Endothelial cell of umbilical vein (primary cell): ENCODE data around the gene CNTFR. TPM values are rescaled to one million over a fixed set of nuclear protein-coding genes. Genes with fewer than 3 reads are reported as not detected.

Source experiments
- BruUV-seq: library from RNA; stranded (reverse); fragments of 400-500 nt; replicated peaks from 2 replicates; lab custom pipeline; 2021; lab: Mats Ljungman, UMichigan
- CTCF ChIA-PET: fragments of 300-600, 350-600 bp; sonication (Branson Sonifier 250); formaldehyde crosslinking; loops from one replicate; lab custom pipeline; 2021; ENCODE audit warnings: antibody characterized with exemption, inconsistent platforms; lab: Charles Lee
- POLR2A ChIA-PET: fragments of 300-600, 350-600 bp; sonication (Branson Sonifier 250); formaldehyde crosslinking; loops from one replicate; lab custom pipeline; 2021; ENCODE audit warnings: antibody characterized with exemption, inconsistent platforms; lab: Charles Lee
- DNase-seq: peaks from one replicate; pipeline ENCODE4 v3.0.0-alpha.2; 2011; ENCODE audit warnings: low read depth, low spot score
- FAIRE-seq: peaks from 2 replicates; lab custom pipeline; 2011; peaks lifted over from hg19 to GRCh38; lab: Jason Lieb, UNC
- H2AFZ ChIP-seq: 2 replicates; pipeline ENCODE4 v1.6.0; 2012; ENCODE audit warnings: low read depth, low read length, control low read depth, inconsistent platforms
- H3K27ac ChIP-seq: 2 replicates; pipeline ENCODE4 v1.5.1; 2011; ENCODE audit warnings: low read depth, mild to moderate bottlenecking, control low read depth, low read length, moderate library complexity; ENCODE audit not compliant: insufficient read depth
- H3K27me3 ChIP-seq, 2 experiments: 2 replicates each; pipeline versions ENCODE4 v1.6.0 to v1.6.1; 2011; ENCODE audit warnings: low read length in 2 of 2, mixed read lengths in 1 of 2; ENCODE audit not compliant: control insufficient read depth in 2 of 2, insufficient read depth in 2 of 2
- H3K36me3 ChIP-seq, 2 experiments: 2 replicates in 1 of 2; 3 replicates in 1 of 2; pipeline ENCODE4 v1.5.1; 2011; ENCODE audit warnings: low read length in 2 of 2, mild to moderate bottlenecking in 1 of 2, moderate library complexity in 1 of 2; ENCODE audit not compliant: control insufficient read depth in 2 of 2, insufficient read depth in 2 of 2; ENCODE audit errors: extremely low read depth in 1 of 2
- H3K4me1 ChIP-seq: 3 replicates; pipeline ENCODE4 v1.5.1; 2011; ENCODE audit warnings: mild to moderate bottlenecking, low read length; ENCODE audit not compliant: control insufficient read depth, insufficient read depth; ENCODE audit errors: extremely low read depth
- H3K4me2 ChIP-seq: 2 replicates; pipeline ENCODE4 v1.6.1; 2011; ENCODE audit warnings: low read length, control low read depth, mixed read lengths; ENCODE audit not compliant: insufficient read depth
- H3K4me3 ChIP-seq, 3 experiments: fragments of 200-600 bp in 1 of 3; sonication (generic), shearing (Covaris generic) in 1 of 3; replicated peaks in 1 of 3; 2 replicates each; pipeline ENCODE4 v1.5.1; 2011 to 2016; ENCODE audit warnings: control low read depth in 3 of 3, low read length in 3 of 3, mild to moderate bottlenecking in 2 of 3, inconsistent platforms in 1 of 3, low read depth in 1 of 3, moderate library complexity in 1 of 3; ENCODE audit not compliant: insufficient read depth in 1 of 3
- H3K79me2 ChIP-seq: 2 replicates; pipeline ENCODE4 v1.6.0; 2012; ENCODE audit warnings: low read length, inconsistent platforms; ENCODE audit not compliant: control insufficient read depth, insufficient read depth
- H3K9ac ChIP-seq: replicated peaks from 2 replicates; pipeline ENCODE3; 2011; ENCODE audit warnings: low read length, control low read depth; ENCODE audit not compliant: insufficient read depth; ENCODE audit errors: extremely low read depth
- H3K9me1 ChIP-seq: replicated peaks from 3 replicates; pipeline ENCODE4 v1.6.0; 2011; ENCODE audit warnings: mild to moderate bottlenecking, low read length; ENCODE audit not compliant: control insufficient read depth, insufficient read depth; ENCODE audit errors: extremely low read depth
- H3K9me3 ChIP-seq: replicated peaks from 2 replicates; pipeline ENCODE4 v1.5.1; 2012; ENCODE audit warnings: low read length, inconsistent platforms; ENCODE audit not compliant: control insufficient read depth, insufficient read depth
- H4K20me1 ChIP-seq: replicated peaks from 2 replicates; pipeline ENCODE3; 2011; ENCODE audit warnings: mild to moderate bottlenecking, low read length; ENCODE audit not compliant: control insufficient read depth, insufficient read depth; ENCODE audit errors: extremely low read depth
- FOS ChIP-seq: IDR thresholded peaks from 2 replicates; pipeline ENCODE4 v1.6.1; 2011; ENCODE audit warnings: mild to moderate bottlenecking, low read length, moderate library complexity, borderline replicate concordance; ENCODE audit not compliant: insufficient read depth
- MYC ChIP-seq: IDR thresholded peaks from one replicate; pipeline ENCODE4 v1.6.1; 2011; ENCODE audit warnings: mild to moderate bottlenecking, low read depth, low read length
- dilution Hi-C: fragments of 300-500 bp; cut with MboI; formaldehyde crosslinking; loops from one replicate; pipeline ENCODE4 v1.15.0; 2019; ENCODE audit warnings: low sequenced_read_pairs; ENCODE audit not compliant: extremely low pct_ligation_motif_present
- intact Hi-C: fragments of 100-400 bp; cut with micrococcal nuclease; formaldehyde crosslinking; loops from one replicate; pipeline ENCODE4 v1.10.0; 2022
- polyA plus RNA-seq, 4 experiments: library from polyadenylated mRNA; depleted of rRNA in 3 of 4; stranded (reverse) in 3 of 4; unstranded in 1 of 4; fragments of >200 nt; gene quantifications; 2 replicates each; pipeline versions ENCODE4 v1.2.1 to v1.2.3, GENCODE V29; 2011 to 2012; ENCODE audit warnings: missing spikeins in 1 of 4
- total RNA-seq: library from RNA; stranded (reverse); gene quantifications from 2 replicates; pipeline ENCODE4 v1.2.3, GENCODE V29; 2021
- TF ChIP-seq, protein P1 (sequence below): IDR thresholded peaks from 2 replicates; pipeline ENCODE4 v1.6.1; 2011; ENCODE audit not compliant: insufficient read depth, insufficient read length
- TF ChIP-seq, protein P2 (sequence below), 2 donors: IDR thresholded peaks; 1 replicate in 1 of 2; 2 replicates in 1 of 2; pipeline ENCODE4 v1.5.1; 2011; ENCODE audit warnings: low read length in 2 of 2, mild to moderate bottlenecking in 2 of 2, moderate library complexity in 2 of 2, control low read depth in 1 of 2, inconsistent platforms in 1 of 2, low read depth in 1 of 2; ENCODE audit not compliant: insufficient read depth in 1 of 2; ENCODE audit errors: extremely low read depth in 1 of 2

The CNTFR gene
- total and polyA plus RNA-seq, 2 donors (not counting 3 experiments of a cell fraction or from before 2014, with no cell fraction given): not detected

DNA sequence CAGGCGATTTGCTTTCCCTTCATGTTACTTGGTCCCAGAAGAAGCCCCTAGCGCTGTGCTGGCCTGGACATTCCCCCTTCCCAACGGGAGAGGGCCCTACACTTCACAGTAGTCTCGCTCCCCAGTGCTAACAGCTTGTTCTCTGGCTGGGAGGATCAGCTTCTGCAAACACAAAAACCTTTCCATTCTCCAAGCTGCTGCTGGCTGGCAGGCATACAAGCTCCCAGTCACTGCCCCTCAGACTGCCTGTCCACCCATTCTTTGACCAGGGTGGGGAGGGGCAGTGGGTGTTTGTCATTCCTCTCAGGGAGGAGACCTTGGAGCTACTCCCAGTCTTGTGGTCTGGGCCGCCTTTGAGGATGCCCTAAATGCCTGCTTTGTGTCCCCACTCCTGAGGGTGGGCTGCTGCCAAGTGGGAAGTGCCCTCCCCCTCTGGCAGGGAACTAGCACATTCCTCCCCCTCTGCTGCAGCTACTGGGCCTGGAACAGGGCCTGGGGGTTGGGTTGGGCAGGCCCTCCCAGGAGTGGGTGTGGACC lies 87.6 kb downstream of the CNTFR start:
- DNase-seq: peak; percentile 39
- ChIA-PET POLR2A (interaction anchor here (1.0 kb wide), 1 partner anchor 102 kb away, joined by 3 read pairs; no protein-coding TSS in a partner anchor), CTCF (interaction anchor here (0.6 to 5.1 kb wide), 25 partner anchors 9 to 169 kb away, joined by 3 to 117 read pairs (median 6); partner anchors contain the start of genes DNAI1 and FAM219A)
- H3K27ac ChIP-seq: no peak overlapping the region
- dilution Hi-C loops: loop anchor here (25.0 kb wide), 1 partner anchor 90 kb away; no protein-coding TSS in a partner anchor
- no TSS peak for BruUV-seq
- H3K9me3 ChIP-seq: no peaks in the 10 kb centered on the region
- no peaks in the 10 kb centered on the region for H3K9me1 ChIP-seq
- no peak overlapping the region for H2AFZ ChIP-seq
- TF ChIP-seq MYC: no peak
- TF ChIP-seq, protein P1, sequence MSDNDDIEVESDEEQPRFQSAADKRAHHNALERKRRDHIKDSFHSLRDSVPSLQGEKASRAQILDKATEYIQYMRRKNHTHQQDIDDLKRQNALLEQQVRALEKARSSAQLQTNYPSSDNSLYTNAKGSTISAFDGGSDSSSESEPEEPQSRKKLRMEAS: no peak
- TF ChIP-seq, protein P2, sequence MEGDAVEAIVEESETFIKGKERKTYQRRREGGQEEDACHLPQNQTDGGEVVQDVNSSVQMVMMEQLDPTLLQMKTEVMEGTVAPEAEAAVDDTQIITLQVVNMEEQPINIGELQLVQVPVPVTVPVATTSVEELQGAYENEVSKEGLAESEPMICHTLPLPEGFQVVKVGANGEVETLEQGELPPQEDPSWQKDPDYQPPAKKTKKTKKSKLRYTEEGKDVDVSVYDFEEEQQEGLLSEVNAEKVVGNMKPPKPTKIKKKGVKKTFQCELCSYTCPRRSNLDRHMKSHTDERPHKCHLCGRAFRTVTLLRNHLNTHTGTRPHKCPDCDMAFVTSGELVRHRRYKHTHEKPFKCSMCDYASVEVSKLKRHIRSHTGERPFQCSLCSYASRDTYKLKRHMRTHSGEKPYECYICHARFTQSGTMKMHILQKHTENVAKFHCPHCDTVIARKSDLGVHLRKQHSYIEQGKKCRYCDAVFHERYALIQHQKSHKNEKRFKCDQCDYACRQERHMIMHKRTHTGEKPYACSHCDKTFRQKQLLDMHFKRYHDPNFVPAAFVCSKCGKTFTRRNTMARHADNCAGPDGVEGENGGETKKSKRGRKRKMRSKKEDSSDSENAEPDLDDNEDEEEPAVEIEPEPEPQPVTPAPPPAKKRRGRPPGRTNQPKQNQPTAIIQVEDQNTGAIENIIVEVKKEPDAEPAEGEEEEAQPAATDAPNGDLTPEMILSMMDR (IDR thresholded peaks at IDR 0.05; ENCODE audit: extremely low read depth in 1 of 2, insufficient read depth in 1 of 2, low read depth in 1 of 2, low read length in 2 of 2): peak in 1 of 2 donors; percentile 42
- TF ChIP-seq FOS: no peak
- no peak overlapping the region for H3K4me3 ChIP-seq
- H3K4me1 ChIP-seq: peaks cover under 1% of the 10 kb centered on the region
- intact Hi-C loops: loop anchor here (2.0 kb wide), 1 partner anchor 45 kb away; no protein-coding TSS in a partner anchor
- H3K27me3 ChIP-seq: peaks cover 10 to 17% of the 10 kb centered on the region in 2 experiments
- H3K9ac ChIP-seq: no peak overlapping the region
- H4K20me1 ChIP-seq: no peaks in the 10 kb centered on the region
- FAIRE-seq: no peak
- no peaks in the 10 kb centered on the region for H3K36me3 ChIP-seq
- H3K79me2 ChIP-seq: no peaks in the 10 kb centered on the region
- no peak overlapping the region for H3K4me2 ChIP-seq

Other genes with a start within 250 kb of the CNTFR start
- gene MYORG, start 212.8 kb downstream of the CNTFR start, total RNA-seq: 6.3 and 7.0 TPM in 2 replicates
- gene MYORG, start 212.8 kb downstream of the CNTFR start, polyA plus RNA-seq: 2.8 TPM in 2 replicates
- gene FAM219A, start 131.2 kb downstream of the CNTFR start, total RNA-seq: 35.7 and 39.5 TPM in 2 replicates
- gene FAM219A, start 131.2 kb downstream of the CNTFR start, polyA plus RNA-seq: 18.1 and 20.0 TPM in 2 replicates
- gene DNAI1, start 130.9 kb downstream of the CNTFR start, total RNA-seq: not detected in 2 replicates
- not detected in 2 replicates for gene DNAI1, start 130.9 kb downstream of the CNTFR start, polyA plus RNA-seq
- gene ENHO, start 66.7 kb downstream of the CNTFR start, total RNA-seq: not detected in 2 replicates
- 0.10 and 0.11 TPM in 2 replicates for gene ENHO, start 66.7 kb downstream of the CNTFR start, polyA plus RNA-seq
- gene RPP25L, start 22.4 kb upstream of the CNTFR start, total RNA-seq: 15.1 and 15.7 TPM in 2 replicates
- 41.0 and 46.9 TPM in 2 replicates for gene RPP25L, start 22.4 kb upstream of the CNTFR start, polyA plus RNA-seq
- 91.0 and 93.3 TPM in 2 replicates for gene DCTN3, start 30.8 kb upstream of the CNTFR start, total RNA-seq
- gene DCTN3, start 30.8 kb upstream of the CNTFR start, polyA plus RNA-seq: 170 TPM in 2 replicates
- not detected in 2 replicates for gene ARID3C, start 39.3 kb upstream of the CNTFR start, total RNA-seq
- not detected in 2 replicates for gene ARID3C, start 39.3 kb upstream of the CNTFR start, polyA plus RNA-seq
- 74.1 and 81.2 TPM in 2 replicates for gene SIGMAR1, start 48.1 kb upstream of the CNTFR start, total RNA-seq
- 78.4 and 83.5 TPM in 2 replicates for gene SIGMAR1, start 48.1 kb upstream of the CNTFR start, polyA plus RNA-seq
- 30.0 and 36.6 TPM in 2 replicates for gene GALT, start 57.0 kb upstream of the CNTFR start, total RNA-seq
- 58.5 and 61.3 TPM in 2 replicates for gene GALT, start 57.0 kb upstream of the CNTFR start, polyA plus RNA-seq
- 13.6 and 15.3 TPM in 2 replicates for gene IL11RA, start 62.5 kb upstream of the CNTFR start, total RNA-seq
- gene IL11RA, start 62.5 kb upstream of the CNTFR start, polyA plus RNA-seq: 18.6 and 22.5 TPM in 2 replicates
- gene CCL27, start 72.9 kb upstream of the CNTFR start, total RNA-seq: not detected in 2 replicates
- gene CCL27, start 72.9 kb upstream of the CNTFR start, polyA plus RNA-seq: not detected in 2 replicates
- not detected in 2 replicates for gene CCL19, start 101.6 kb upstream of the CNTFR start, total RNA-seq
- gene CCL19, start 101.6 kb upstream of the CNTFR start, polyA plus RNA-seq: not detected in 2 replicates
- gene CCL21, start 120.4 kb upstream of the CNTFR start, total RNA-seq: 0.85 TPM in 1 of 2 replicates, not detected in the other
- 0.17 TPM in 1 of 2 replicates, not detected in the other for gene CCL21, start 120.4 kb upstream of the CNTFR start, polyA plus RNA-seq